Measurements from ENCODE around the gene HSPA6.
"Not testable (repeated sequence)": the region's sequence is repeated elsewhere in the genome, so short reads cannot be mapped to it uniquely, and the experiment has no call there.

HSPA6 gene

DNA sequence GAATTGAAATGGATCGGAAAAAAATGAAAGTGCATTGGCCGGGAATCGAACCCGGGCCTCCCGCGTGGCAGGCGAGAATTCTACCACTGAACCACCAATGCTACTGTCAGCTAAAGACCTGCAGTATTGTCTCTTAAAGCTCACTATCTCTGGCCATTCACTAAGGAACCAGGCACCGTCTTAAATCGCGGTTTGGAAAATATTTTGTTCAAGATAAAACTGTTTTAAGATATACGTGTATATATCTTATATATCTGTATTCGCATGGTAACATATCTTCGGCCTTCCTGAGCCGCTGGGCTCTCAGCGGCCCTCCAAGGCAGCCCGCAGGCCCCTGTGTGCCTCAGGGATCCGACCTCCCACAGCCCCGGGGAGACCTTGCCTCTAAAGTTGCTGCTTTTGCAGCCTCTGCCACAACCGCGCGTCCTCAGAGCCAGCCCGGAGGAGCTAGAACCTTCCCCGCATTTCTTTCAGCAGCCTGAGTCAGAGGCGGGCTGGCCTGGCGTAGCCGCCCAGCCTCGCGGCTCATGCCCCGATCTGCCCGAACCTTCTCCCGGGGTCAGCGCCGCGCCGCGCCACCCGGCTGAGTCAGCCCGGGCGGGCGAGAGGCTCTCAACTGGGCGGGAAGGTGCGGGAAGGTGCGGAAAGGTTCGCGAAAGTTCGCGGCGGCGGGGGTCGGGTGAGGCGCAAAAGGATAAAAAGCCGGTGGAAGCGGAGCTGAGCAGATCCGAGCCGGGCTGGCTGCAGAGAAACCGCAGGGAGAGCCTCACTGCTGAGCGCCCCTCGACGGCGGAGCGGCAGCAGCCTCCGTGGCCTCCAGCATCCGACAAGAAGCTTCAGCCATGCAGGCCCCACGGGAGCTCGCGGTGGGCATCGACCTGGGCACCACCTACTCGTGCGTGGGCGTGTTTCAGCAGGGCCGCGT lies at the start of gene HSPA6:
TSS of gene HSPA6 (plus strand) at position 724 of the 925 bp plus-strand sequence. CDS start at position 843, 119 bp downstream.
- peak; percentile 37 for DNase-seq (ENCODE audit: low read depth, low spot score)

- DNase-seq (ENCODE audit: low read depth, low spot score) = not testable (repeated sequence)
These were observed 46.6 kb upstream of the HSPA6 start for GRCh38 chr1:161477711-161478110.

DNA sequence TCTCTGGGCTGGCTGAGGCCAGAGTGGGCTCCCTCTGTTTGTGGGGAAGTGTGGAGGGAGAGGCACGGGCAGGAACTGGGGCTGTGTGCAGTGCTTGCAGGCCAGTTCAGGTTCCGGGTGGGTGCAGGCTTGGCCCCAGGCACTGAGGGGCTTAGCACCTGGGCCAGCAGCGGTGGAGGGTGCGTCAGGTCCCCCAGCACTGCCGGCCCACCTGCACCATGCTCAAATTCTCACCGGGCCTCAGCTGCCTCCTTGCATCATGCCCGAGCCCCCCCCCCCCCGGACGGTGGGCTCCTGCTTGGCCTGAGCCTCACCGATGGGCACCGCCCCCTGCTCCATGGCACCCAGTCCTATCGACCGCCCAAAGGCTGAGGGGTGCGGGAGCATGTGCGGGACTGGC lies 45.4 kb upstream of the HSPA6 start:
- no peak for DNase-seq (ENCODE audit: low read depth, low spot score)

DNA sequence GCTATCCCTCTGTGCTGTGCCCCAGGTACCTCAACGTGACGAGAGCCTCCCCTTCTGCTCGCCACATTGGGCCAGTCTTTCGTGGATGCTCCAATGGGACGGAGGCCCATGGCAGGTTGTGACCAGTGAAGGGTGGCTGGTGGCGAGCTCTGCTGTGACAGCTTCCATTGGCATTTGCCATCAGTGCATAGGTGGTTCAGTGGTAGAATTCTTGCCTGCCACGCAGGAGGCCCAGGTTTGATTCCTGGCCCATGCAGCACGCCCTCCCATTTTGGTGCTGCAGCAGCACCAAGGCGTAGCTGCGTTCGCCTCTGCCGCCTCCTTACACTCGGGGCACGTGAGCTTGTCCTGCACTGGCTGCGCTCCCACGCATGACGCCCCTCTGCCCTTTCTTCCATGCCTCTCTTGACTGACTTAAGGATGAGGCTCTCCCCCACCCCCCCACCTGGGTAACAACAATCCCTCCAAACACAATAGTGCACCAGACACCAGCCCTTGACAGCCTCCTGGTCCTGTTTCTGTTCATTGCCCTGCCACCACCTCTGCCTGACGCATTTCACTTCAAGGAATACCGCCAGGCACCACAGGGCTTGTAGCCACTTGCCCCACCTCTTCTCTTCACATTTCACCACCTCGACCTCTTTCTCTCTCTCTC lies 43.8 kb upstream of the HSPA6 start:
- DNase-seq (ENCODE audit: low read depth, low spot score) = no peak

DNA sequence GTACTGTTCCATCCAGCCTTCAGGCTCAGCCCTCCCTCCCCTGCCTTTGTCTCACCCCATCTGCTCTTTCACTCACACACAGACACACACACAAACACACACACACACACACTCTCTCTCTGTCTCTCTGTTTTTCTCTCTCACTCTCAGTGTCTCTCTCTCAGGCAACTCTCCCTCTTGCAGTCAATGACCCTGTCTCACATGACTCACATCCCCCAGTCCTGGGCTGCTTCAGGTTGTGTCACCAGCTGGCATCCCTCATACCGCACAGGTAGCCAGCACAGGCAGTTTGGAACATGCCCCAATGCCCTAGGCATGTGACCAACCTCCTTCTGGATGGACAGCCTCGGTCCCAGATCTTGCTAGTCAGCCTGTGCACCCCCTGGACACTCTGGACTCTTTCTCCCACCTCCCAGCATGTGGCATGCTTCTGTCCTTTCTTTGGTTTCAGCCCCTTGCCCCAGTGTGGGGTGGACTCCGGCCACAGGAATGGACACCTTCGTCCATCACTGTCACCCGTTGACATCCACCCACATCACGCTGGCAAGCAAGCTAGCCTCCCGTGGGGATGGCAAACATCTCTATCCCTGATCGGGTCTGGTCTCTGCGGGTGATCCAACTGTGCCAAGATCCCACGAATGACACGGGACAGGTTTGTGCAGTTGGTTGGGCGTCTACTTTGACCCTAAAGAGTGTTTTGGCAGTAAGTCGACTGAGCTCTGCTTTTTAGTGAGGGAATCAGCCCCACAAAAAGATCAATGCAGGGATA lies 42.5 kb upstream of the HSPA6 start:
- no peak for DNase-seq (ENCODE audit: low read depth, low spot score)

GRCh38 chr1:161482610-161483009 lies 41.7 kb upstream of the HSPA6 start:
- no peak for DNase-seq (ENCODE audit: low read depth, low spot score)

- no peak for DNase-seq (ENCODE audit: low read depth, low spot score)
These were observed 41.0 kb upstream of the HSPA6 start for GRCh38 chr1:161483361-161483760.

- DNase-seq (ENCODE audit: low read depth, low spot score) = no peak
These were observed 39.7 kb upstream of the HSPA6 start for GRCh38 chr1:161484613-161485012.

DNA sequence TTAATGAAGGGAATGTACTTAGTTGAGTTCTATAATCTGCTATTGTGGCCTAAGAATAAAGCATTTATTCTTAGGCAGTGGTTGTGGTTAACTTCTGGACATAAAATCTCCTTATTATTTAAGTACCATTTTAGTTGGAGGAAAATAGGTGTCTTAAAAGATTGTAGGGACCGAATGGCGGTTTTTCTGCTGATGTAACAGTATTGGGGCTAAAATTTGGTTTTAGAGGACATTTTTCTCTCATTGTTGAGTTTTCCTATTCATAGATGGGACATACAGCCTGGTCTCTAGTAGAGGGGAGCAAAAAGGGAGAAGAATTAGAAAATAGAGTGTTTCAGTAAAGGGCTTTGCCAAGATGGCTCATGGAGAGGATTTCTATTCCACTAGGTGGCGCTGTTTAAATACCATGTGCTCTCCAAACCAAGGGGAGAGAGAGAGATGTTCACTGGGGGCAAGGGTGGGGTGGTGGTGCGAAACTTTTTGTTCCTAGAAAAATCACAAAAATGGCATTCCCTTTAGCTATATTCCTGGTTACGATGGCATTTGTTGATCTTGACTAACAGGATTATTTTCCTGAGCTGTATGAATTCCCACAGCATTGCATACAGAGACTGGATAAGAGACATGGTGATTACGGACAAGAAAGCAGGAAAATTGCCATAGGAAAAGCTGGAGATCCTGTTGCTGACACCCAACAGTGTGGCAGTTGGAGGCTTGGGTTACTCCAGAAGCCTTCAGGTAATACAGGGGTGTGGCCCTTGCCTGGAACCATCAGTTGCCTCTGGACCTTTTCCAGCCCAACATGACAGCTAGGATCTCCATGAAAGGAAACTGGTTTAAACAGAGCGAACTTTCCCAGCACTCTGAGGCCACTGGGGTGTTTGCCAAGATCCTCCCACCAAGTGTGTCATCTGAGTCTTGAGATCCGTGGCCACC lies 37.3 kb upstream of the HSPA6 start:
- peak; percentile 9 for DNase-seq (ENCODE audit: low read depth, low spot score)

GRCh38 chr1:161491472-161491871 lies 32.9 kb upstream of the HSPA6 start:
- DNase-seq (ENCODE audit: low read depth, low spot score) = no peak

DNA sequence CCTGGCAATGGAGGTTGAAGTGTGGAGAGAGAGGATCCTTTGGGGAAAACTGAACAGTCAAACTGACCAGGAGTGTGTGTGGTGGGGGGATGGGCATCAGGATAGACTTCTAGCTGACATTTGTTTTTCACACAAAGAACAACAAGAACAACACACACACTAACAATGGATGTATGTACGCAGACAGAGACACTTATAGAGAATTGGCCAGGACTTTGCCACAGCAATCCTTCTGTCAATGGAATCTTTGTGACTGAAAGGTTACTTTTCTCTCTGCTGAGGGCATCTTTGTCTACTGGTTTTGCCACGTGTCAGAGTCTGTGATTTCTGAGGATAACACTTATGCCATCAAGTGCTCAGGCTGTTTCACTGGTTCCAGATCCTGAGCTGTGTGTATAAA lies 31.5 kb upstream of the HSPA6 start:
- DNase-seq (ENCODE audit: low read depth, low spot score) = no peak

DNA sequence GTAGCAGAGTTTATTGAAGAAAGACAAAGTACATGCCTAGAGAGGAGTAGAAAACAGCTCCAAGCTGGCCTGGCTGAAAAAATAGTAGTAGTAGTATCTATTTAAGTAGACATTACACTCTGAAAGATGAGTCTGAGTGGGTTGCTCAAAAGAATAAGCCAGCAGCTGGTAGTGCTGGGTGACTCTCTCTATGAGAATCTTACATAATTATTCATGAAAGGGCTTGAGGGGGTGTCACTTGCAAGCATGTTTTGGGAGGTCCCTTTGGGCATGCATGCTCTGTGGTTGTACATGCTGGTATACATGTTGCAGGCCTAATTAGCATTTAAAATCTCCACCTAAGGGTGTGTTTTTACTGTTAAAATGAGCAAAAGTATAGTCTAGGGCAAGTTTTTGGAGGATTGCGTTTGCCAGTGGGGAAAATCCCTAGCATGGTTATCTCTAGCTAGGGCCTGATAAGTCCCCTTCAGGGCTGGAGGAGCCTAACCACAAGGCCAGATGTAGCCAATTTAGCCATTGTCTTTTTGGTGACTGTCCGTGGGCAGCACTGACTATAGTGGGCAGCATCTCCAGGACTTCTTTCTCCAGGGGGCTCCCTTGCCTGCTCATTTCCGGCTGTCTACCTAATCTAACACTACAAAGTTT lies 30.1 kb upstream of the HSPA6 start:
- DNase-seq (ENCODE audit: low read depth, low spot score) = no peak

- no peak for DNase-seq (ENCODE audit: low read depth, low spot score)
These were observed 28.9 kb upstream of the HSPA6 start for GRCh38 chr1:161495490-161495889.

GRCh38 chr1:161497961-161498360 lies 26.4 kb upstream of the HSPA6 start:
- no peak for DNase-seq (ENCODE audit: low read depth, low spot score)

DNA sequence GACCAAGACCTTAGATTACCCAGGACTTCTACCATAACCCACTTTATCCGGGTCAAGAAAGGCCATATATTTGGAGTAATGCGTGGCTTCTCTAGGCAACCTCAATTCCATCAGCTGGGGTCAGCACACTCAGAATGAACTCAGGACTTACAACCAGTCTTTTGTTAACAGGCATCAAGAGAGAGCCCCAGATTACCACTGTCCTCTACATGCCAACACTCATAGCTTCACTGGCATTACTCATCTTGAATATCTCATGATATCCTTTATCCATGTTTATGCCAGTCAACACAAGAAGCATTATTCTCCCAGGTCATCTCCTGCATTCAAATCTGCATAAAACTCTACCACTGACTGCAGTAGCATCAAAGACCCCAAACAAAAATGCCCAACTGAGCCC lies 25.7 kb upstream of the HSPA6 start:
- DNase-seq (ENCODE audit: low read depth, low spot score) = no peak

- no peak for DNase-seq (ENCODE audit: low read depth, low spot score)
These were observed 25.0 kb upstream of the HSPA6 start for GRCh38 chr1:161499099-161500039.

DNA sequence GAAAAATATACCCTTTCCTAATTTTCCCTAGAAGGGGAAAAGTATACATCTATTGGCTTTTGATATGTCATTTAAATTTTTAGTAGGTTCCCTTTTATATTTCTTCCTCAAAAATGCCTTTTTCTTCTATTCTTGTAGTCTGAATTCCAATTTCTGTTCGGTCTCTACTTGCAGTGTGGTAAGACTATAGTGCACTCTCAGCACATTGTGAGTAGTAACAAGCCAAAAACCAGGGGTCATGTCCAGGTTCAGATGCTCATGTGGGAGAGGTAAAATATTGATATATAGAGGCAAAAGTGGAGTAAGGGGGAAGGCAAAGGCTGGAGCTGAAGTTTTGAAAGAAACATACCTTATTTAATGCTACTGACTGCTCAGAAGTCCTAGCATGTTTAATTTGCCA lies 23.1 kb upstream of the HSPA6 start:
- no peak for DNase-seq (ENCODE audit: low read depth, low spot score)

DNA sequence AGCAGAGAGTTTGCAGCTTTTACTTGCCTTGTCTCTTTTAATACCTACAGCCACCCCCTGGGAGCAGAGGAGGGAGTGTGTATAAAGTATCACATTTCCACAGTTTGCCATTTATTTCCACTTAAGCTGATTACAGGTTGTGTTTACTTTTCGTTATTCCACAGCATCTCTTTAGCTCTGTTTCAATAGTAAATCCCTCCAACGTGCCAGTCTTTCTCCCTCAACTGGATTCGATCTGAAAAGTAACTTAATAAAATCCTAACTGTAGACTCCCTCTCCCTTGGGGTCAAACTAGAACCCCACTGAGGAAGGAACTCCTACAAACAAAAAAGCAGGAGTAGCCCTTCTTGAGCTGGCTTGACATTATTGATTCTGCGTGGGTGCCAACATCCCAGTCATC lies 22.2 kb upstream of the HSPA6 start:
- no peak for DNase-seq (ENCODE audit: low read depth, low spot score)

GRCh38 chr1:161502641-161503393 lies 21.5 kb upstream of the HSPA6 start:
- no peak for DNase-seq (ENCODE audit: low read depth, low spot score)

Measured in smooth muscle cell of the brain vasculature (primary cell).